GM18498 (cell line): ENCODE measurements around the gene FAM3A.

Experiments used
- ATAC-seq: cut with Tn5 transposase; IDR thresholded peaks from one replicate; pipeline ENCODE4 v1.9.1; 2021; ENCODE audit warnings: mild to moderate bottlenecking, moderate library complexity; ENCODE audit not compliant: unreplicated experiment

The FAM3A gene

DNA sequence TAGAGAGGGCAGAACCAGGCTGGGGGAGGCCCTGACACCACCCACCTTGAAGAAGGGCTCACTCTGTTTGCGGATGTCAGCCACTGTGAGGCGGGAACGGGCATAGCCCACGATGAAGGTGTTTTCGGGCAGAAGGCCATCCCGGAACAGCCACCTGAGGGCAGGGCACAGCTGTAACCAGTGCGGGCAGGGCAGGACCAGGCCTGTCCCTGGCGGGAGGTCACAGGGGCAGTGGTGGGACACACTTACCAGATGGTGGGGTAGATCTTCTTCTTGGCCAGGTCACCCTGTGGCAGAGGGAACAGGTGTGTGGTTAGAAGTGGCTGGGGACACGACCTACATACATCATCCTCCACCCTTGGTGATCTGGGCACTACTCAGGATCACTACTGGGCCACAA is 19.9 kb upstream of the FAM3A start:
- no peak for ATAC-seq

DNA sequence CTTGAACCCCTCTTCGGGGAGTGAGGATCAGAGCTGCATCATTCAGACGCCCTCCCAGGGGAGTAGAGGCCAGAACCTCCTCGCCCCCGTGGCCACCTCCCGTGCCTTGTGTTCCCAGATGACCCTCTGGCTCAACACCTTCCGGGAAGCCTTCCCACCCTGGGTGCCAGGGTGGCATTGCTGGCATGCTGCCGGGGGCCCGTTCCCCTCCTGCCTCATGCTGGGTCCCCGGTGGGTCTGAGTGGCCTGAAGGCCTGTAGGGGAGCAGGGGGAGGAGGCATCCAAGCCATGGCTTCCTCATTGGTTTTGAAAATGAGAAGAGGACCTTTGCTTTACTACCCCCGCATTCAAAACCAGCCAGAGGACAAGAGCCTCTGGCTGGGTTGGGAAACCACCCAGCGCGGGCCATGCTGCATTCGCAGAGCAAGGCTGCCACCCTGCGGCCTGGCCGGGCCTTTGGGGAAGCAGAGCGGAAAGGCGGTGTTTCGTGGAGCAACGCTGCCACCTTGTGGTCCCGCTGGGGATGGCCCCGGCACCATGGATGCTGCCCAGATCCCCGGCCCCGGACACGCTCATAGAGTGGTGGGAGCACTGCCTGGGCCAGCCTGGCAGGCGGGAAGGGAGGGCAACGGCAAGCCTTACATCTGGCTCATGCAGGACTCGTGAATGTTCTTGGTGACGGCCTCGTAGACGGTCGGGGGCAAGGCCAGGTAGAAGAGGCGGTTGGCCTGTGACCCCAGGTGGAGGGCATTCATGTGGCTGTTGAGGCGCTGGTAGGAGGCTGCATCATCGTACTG is 18.7 kb upstream of the FAM3A start:
- ATAC-seq: peak; percentile 87

DNA sequence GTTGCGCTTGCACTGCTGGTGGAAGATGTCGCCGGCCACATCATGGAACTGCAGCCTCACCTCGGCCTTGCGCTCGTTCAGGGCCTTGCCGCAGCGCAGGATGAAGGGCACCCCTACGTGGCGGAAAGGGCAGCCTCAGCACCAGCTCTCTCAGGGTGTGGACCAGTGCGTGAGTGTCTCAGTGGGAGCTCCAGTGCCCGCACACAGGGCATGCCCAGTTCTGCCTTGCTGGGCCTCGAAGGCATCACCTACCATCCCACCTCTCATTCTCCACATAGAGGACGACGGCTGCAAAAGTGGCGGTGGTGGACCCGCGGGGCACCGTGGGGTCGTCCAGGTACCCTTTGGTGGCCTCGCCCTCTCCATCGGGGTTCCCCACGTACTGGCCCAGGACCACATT is 16.7 kb upstream of the FAM3A start:
- ATAC-seq: no peak

DNA sequence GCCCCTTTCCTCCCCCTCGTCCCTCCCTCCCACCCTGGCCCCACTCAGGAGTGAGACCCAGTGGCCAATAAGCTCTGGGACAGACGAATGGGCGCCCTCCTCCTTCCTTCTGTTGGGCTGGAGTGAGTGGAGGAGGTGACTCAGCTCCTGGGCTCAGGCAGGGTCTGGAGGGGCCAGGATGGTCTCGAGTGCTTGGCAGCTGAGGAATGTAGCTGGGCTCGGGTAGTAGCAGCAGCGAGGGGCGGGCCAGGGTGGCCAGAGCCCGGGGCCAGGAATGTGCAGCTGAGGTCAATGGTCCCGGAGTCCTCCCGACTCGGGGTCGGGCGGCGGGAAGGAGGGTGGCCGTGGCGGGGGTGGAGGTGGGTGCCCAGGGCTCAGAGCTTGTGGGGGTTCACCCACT is 15.6 kb upstream of the FAM3A start:
- ATAC-seq: no peak

DNA sequence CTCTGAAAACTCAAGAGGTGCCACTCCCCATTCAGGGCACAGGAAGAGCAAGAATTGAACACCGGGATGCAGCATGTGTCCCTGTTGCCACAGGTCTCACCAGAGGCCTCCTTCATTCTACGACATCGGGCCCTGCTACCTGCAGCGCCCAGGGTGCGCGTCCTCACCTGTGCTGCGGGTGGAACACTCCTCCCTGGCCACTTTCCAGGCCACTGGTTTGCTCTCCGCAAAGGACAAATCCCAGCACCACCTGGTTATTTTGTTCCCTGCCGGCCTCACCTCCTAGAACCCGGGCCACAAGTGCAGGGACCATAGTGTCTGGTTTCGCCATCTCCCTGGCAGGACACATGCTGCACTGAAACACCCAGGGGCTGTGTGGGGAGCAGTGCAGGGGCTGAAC is 14.3 kb upstream of the FAM3A start:
- no peak for ATAC-seq

DNA sequence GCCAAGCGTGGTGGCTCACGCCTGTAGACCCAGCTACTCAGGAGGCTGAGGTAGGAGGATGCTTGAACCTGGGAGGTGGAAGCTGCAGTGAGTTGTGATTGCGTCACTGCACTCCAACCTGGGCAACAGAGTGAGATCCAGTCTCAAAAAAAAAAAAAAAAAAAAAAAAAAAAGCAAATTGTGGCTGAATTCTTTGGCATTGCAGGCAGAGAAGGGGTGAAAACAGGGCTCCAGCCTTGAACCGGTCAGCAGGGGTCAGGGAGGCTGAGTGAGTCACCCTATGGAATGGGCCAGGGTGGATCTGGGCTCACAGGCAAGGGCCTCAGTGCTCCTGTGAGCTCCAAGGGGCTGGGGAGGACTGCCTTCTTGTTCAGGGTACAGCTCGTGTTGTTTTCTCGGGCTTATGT is 13.2 kb upstream of the FAM3A start:
- no peak for ATAC-seq

DNA sequence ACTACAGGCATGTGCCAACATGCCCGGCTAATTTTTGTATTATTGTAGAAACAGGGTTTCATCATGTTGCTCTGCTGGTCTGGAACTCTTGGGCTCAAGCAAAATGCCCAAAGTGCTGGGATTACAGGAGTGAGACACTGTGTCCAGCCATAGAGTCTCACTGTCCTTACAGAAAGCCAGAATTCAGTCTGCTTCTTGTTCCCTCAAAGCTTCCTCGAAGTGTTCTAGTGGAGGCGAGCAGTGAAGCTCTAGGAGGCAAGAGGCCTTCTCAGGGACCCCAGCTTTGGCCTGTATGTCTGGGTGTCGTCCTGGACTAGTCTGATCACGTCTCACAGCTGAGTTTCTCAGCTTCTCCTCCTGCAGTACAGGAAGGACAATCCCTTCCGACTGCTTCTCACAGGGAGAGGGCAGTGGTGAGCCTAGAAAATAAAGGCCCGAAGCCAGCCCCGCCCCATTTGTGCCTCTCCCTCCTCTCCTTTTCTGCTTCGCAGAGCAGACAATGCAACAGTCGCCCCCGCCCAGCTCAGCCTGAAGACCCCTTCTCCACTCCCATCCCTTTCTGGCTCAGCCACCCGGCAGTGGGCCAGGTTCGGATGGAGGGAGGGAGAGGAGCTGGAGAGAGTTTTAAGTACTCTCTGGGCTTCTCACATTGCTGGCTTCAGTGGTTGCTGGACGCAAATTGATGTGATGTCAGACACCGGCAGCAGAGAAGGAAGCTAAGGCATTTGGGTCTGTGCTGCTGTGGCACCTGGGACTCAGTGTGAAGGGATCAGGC is 11.1 kb upstream of the FAM3A start:
- ATAC-seq: peak; percentile 81

DNA sequence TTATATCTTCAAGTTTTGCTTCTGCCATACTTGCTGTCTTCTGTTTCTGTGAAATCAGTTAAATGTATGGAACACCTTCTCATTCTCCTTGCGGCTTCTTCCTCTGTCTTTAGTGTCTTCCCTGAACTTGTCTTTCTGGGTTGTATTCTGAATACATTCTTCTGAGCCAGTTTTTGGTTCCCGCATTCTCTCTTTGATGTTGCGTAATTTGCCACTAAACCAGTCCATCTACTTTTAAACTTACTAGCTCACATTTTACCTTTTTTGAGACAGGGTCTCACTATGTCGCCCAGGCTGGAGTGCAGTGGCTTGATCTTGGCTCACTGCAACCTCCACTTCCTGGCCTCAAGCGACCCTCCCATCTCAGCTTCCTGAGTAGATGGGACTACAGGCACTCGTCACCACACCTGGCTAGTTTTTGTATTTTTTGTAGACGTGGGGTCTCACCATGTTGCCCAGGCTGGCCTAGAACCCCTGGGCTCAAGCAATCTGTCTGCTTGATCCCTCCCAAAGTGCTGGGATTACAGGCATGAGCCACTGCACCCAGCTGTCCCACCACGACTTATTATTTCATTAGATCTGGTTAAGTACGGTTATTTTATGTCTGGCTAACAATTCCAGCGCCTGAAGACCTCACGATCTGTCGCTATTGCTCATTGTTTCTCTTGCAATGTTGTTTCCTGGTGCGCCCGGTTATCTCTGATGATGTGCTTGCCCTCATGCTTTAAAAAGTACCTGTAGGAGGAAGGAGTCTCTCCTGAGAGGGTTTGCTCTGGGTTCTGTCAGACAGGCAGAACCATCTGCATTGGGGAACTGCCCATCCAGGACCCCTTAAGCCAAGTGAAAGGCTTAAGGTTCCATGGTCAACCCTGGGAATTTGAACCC is 9.8 kb upstream of the FAM3A start:
- no peak for ATAC-seq

DNA sequence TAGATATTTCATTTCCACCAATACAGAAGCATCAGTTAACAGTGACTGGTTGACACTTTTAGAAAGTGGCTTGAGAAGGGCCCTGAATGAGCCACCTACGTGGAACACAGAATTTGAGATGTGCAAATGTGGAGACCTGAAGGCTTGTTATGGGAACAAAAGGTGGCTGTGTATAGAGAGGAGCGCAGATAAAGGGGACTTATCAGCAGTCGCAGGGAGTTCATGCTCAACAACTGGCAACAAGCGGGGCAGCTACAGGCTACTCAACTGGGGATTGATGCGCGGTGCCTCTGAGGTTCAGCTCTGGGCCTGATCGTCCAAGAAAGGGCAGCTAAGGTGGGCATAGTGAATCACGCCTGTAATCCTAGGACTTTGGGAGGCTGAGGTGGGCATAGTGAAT is 3.4 kb upstream of the FAM3A start:
- no peak for ATAC-seq

DNA sequence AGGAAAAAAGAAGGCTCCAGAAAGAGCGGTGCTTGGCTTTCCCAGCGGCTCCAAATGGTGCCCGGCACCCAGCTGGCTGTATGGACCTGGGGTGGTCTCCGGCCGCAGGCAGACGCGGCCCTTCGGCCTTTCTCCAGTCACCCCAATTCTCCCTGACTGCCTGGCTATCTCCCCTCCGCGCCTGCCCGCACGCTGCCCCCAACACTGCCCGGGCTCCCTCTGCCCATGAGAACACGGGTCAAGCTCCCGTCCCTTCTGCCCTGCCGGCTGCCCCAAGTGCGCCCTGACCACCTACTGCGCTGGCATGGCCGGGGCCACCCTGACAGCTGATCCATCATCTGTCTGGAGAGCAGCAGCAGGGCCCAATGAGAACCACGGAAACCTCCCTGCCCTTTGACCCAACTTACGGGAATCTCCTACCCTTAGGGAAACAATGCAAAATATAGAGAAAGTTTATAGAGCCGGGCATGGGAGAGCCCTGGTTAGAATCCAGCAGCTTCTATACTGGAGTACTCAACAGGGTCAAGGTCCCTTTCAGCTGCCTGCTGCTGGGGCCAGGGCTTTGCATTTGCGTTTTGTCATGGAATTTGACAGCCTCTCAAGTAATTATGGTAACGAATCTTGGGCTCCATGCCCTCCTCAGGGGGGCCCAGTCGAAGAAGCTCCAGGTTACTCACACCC is 1.2 kb upstream of the FAM3A start:
- ATAC-seq: no peak

DNA sequence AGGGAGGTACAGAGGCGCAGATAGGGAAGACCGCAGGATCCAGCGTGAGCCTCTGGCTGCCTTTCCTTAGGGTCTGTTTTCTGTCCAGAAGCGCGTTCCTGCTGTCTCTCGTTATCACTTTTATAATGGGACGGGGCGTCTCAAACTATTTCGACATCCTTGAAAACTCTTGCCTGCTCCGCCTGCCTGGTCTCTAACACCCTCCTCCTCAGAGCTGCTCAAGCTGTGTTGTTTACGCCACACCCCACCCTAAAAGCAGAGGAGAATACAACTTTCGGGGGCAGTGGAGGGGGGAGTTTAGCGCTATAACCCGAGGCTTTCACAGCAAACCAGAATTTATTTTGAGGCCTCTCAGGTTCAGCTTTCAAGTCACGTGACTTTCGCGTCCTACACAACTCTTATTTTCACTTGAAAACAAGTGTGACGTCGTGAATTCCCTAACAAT is 646 bp upstream of the FAM3A start:
- ATAC-seq: peak; percentile 3

DNA sequence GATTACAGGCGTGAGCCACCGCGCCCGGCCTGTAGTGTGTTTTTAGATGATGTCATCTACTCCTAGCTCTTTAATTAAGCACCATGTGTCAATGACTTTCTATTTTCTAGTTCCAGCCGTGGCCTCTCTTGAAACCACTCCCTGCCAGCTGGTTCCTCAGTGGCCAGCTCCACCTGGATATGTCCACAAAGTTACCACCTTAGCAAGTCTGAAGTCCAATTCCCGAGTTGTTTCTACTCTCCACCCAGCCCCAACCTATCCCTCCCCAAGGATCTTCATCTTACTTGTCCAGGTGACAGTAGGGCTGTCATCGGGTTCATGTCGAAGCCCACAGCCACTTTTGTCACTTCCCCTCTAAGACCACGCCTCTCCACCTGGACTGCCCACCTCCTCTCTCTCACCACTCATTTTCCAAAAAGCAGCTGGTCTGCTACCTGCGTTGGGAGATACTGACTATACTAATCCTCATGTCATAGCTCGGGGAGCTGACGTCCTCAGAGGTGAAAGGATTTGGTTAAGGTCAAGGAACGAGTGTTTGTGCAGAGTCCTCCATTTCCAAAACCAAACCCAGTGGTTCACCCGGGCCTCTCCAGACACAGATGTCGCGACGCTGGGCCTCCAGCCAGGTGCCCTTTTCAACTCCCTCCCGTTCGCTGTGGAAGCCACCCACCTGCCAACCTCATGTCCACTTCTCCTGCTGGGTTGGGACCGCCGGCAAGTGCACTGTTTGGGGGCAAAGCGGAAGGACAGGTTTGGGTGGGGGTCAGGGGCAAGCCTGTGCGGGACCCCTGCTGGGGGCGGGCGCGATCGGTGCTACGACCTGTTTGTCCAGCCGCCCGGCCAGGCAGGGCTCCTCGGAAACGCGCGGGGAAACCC is 704 bp downstream of the FAM3A start:
- ATAC-seq: peak; percentile 3

DNA sequence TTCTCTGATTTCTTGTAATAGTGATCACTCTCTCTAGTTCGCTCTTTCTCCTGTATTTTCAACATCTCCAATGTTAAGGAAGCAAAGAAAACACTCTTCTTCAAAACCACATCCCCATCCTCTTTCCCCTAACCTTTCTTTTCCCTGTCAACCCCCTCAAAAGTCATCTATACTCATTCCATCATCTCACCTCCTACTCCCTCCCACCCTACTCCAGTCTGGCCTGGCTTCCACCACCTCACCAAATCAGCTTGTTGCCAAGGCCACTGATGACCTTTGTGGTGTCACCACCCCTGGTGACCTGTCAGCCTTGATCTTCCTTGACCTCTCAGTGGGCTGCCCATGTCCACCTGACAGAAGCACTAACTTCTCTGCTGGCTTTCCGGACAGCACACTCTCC is 2.3 kb downstream of the FAM3A start:
- no peak for ATAC-seq

DNA sequence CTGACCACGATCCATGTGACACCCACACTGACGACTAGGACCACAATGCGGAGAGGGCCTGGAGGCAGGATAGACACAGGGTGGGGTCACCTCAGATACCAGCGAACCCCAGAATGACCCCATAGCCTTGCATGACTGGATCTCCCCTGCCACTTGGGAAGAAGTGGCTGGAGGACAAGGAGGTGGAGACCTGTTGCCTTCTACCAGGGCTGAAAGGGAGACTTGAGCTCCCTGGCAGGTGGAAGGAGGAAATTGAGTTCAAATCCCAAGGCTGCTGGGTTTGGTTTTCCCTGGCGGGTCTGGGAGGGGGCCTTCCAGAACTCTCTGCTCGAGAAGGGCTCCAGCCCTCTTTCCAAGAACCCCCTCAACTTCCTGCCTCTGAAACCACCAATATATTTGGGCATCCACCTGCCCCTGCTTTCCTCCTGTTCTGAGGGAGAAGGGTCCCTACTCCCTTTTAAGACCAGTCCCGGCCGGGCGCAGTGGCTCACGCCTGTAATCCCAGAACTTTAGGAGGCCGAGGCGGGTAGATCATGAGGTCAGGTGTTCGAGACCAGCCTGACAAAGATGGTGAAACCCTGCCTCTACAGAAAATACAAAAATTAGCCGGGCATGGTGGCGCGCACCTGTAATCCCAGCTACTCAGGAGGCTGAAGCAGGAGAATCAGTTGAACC is 3.0 kb downstream of the FAM3A start:
- no peak for ATAC-seq

DNA sequence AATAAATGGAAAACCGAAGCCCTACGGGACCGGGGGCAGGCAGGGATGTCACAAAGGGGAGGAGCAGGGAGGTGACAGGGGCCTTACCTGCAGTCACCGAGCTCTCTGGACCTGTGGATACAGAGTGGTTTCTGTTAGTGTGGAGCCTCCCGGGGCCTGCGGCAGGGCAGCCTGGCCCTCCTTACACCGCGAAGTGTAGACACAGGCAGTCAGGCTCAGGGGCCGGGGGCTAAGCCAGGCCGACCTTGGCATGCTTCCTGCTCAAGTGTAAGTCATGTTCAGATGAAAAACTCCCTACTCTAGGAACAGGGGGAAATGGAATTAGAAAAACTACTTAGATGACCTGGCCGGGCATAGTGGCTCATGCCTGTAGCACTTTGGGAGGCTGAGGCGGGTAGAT is 4.3 kb downstream of the FAM3A start:
- no peak for ATAC-seq

DNA sequence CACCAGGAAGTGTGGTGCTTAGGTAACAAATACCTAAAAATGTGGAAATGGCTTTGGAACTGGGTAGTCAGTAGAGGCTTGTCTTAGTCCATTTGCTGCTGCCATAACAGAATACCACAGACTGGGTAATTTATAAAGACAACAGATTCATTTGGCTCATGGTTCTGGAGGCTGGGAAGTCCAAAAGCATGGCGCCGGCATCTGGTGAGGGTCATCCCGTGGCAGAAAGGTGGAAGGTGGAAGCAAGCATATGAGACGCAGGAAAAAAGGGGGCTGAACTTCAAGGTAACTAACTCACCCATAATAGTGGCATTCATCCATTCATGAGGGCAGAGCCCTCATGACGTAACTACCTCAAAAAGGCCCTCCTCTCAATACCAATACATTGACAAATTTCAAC is 6.6 kb downstream of the FAM3A start:
- ATAC-seq: no peak

DNA sequence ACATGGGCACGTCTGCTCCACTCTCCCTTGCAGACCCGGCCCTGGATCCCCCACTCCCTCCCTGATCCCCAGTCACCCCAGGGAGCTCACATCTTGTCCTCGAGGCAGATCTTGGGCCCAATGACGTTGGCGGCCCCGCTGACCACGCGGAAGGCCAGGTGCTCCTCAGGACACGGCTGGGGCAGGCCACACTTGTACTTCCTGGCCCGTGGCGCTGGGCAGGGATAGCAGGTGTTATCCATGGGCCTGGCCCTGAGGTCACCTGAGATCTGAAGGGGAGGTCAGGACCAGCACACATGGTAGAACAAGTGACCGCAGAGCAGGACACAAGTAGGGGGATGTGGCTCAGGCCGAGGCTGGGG is 7.7 kb downstream of the FAM3A start:
- no peak for ATAC-seq

DNA sequence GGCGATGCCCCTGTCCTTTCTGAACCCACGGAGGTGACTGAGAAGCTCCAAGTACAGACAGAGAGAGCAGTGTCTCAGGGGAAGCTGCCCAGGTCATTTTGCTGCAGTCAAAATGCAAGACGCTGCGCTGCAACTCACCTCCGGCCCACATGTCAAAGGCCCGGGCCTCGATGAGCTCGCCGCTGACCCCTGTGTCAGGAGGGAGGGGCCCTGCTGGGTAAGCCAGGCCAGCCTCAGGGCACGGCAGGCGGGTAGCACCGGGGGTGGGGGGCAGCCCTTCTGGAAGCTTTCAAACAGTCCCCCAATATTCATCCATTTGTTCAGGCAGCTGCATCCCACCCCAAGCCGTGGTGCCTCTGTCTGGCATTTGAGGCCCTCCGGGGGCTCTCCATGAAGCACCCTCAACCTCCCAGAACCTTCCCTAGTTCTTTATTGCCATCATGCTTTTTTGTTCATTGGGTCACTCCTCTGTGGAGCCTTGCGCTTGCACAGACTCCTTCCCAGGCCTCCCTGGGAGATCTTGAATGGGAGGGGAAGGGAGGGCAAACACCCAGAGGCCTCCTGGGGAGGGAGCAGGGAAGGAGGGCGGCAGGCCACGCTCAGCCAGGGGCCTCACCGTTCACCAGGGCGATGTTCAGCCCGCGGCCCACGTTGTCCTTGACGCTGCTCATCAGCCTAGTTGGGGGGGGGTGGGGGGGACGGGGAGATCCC is 8.2 kb downstream of the FAM3A start:
- no peak for ATAC-seq
